ENCODE measurements around the gene COL13A1.

Gene COL13A1

DNA sequence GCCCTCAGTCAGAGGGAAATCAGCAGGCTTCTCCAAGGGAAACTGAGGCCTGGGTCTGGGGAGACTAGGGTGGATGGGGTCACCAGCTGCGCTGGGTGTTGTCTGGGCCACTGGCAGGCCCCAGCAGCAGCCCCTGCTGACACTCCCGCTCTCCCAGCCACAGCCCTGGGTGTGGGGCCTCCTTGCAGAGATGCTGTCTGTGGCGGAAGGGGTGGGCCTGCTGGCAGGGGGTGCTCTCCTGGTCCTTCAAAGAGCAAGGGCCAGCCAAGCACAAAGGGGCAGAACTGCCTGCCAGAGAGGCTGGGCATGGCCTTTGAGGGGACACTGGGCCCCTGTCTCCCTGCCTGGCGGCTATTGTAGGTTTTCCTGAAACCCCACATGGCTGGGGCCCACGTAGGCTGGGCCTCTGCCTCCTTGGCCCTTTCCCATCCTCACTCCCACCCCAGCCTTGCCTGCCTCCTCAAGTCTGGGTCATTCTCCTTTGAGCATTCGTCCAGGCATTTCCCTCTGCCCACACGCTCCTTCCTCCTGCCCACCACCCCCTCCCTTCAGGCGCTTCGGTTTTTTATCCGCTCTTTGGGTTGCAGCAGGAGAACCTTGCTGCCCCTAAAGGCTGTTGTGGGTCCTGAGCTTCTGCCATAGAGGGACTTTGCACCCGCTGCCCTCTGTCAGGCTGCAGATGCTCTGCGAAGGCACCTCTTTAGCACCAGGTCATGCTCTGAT is 9.1 kb downstream of the COL13A1 start (continued):
- TF ChIP-seq, protein P1, sequence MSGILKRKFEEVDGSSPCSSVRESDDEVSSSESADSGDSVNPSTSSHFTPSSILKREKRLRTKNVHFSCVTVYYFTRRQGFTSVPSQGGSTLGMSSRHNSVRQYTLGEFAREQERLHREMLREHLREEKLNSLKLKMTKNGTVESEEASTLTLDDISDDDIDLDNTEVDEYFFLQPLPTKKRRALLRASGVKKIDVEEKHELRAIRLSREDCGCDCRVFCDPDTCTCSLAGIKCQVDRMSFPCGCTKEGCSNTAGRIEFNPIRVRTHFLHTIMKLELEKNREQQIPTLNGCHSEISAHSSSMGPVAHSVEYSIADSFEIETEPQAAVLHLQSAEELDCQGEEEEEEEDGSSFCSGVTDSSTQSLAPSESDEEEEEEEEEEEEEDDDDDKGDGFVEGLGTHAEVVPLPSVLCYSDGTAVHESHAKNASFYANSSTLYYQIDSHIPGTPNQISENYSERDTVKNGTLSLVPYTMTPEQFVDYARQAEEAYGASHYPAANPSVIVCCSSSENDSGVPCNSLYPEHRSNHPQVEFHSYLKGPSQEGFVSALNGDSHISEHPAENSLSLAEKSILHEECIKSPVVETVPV (CRISPR knock-in tag; IDR thresholded peaks at IDR 0.05), result no peak
- no peak for TF ChIP-seq RARB (CRISPR knock-in tag; IDR thresholded peaks at IDR 0.05)
- no peak for TF ChIP-seq PPARA (CRISPR knock-in tag; IDR thresholded peaks at IDR 0.05; ENCODE audit: borderline replicate concordance)
- no peak for TF ChIP-seq ZNF8 (CRISPR knock-in tag; IDR thresholded peaks at IDR 0.05)
- TF ChIP-seq OSR1 (CRISPR knock-in tag; IDR thresholded peaks at IDR 0.05), result no peak
- no peak for TF ChIP-seq TOX (CRISPR knock-in tag; IDR thresholded peaks at IDR 0.05; ENCODE audit: borderline replicate concordance)
- no peak for TF ChIP-seq GLIS3 (CRISPR knock-in tag; IDR thresholded peaks at IDR 0.05)
- TF ChIP-seq BACH2 (CRISPR knock-in tag; IDR thresholded peaks at IDR 0.05; ENCODE audit: borderline replicate concordance), result no peak
- no peak for TF ChIP-seq CSDC2 (CRISPR knock-in tag; IDR thresholded peaks at IDR 0.05)
- no peak for TF ChIP-seq ISL1 (CRISPR knock-in tag; IDR thresholded peaks at IDR 0.05)
- TF ChIP-seq ZNF70 (CRISPR knock-in tag; IDR thresholded peaks at IDR 0.05), result no peak
- no peak for TF ChIP-seq ZFP30 (CRISPR knock-in tag; IDR thresholded peaks at IDR 0.05)

DNA sequence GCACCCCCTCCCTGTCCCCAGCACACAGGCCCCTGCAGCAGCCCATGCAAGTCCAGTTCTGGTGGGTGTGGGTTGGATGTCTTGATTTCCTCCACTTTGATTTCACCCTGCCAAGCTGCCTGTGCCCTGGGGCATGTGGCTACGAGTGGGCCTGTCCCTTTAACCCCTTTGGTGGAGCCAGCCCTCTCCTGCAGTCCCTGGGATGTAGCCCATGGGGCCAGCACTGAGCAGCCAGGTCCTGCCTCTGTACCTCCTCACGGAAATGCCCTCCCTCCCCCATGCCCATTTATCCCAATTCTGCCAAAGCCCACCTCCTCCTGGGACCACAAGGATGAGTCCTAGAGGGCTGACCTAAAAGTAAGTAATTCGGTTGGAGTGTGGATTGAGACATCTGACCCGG is 11.9 kb downstream of the COL13A1 start:
- TF ChIP-seq BACH2 (CRISPR knock-in tag; IDR thresholded peaks at IDR 0.05; ENCODE audit: borderline replicate concordance), result no peak
- TF ChIP-seq CSDC2 (CRISPR knock-in tag; IDR thresholded peaks at IDR 0.05), result no peak
- no peak for TF ChIP-seq ZNF565 (CRISPR knock-in tag; conservative IDR thresholded peaks at IDR 0.05; ENCODE audit: low read depth)
- TF ChIP-seq ISL1 (CRISPR knock-in tag; IDR thresholded peaks at IDR 0.05), result no peak
- no peak for TF ChIP-seq TOX (CRISPR knock-in tag; IDR thresholded peaks at IDR 0.05; ENCODE audit: borderline replicate concordance)
- no peak for TF ChIP-seq ZNF8 (CRISPR knock-in tag; IDR thresholded peaks at IDR 0.05)
- TF ChIP-seq ZFP3 (CRISPR knock-in tag; IDR thresholded peaks at IDR 0.05), result no peak
- TF ChIP-seq GLIS3 (CRISPR knock-in tag; IDR thresholded peaks at IDR 0.05), result no peak
- TF ChIP-seq, protein P1 (CRISPR knock-in tag; IDR thresholded peaks at IDR 0.05), result no peak
- TF ChIP-seq ZFP30 (CRISPR knock-in tag; IDR thresholded peaks at IDR 0.05), result no peak
- TF ChIP-seq RARB (CRISPR knock-in tag; IDR thresholded peaks at IDR 0.05), result no peak
- TF ChIP-seq SNAI2 (CRISPR knock-in tag; IDR thresholded peaks at IDR 0.05), result no peak
- TF ChIP-seq PPARA (CRISPR knock-in tag; IDR thresholded peaks at IDR 0.05; ENCODE audit: borderline replicate concordance), result no peak
- TF ChIP-seq OSR1 (CRISPR knock-in tag; IDR thresholded peaks at IDR 0.05), result no peak
- no peak for TF ChIP-seq PATZ1 (CRISPR knock-in tag; IDR thresholded peaks at IDR 0.05; ENCODE audit: borderline replicate concordance)
- no peak for TF ChIP-seq ESRRG (CRISPR knock-in tag; IDR thresholded peaks at IDR 0.05)
- no peak for TF ChIP-seq TSHZ2 (CRISPR knock-in tag; IDR thresholded peaks at IDR 0.05)
- TF ChIP-seq TCF4 (CRISPR knock-in tag; IDR thresholded peaks at IDR 0.05; ENCODE audit: borderline replicate concordance), result no peak

GRCh38 chr10:69814251-69814650 is 12.5 kb downstream of the COL13A1 start:
- ATAC-seq, result no peak
- TF ChIP-seq PATZ1 (CRISPR knock-in tag; IDR thresholded peaks at IDR 0.05; ENCODE audit: borderline replicate concordance), result no peak
- no peak for TF ChIP-seq ARNTL (CRISPR knock-in tag; IDR thresholded peaks at IDR 0.05; ENCODE audit: borderline replicate concordance, low read depth)
- TF ChIP-seq, protein P1 (CRISPR knock-in tag; IDR thresholded peaks at IDR 0.05), result no peak
- TF ChIP-seq GLIS3 (CRISPR knock-in tag; IDR thresholded peaks at IDR 0.05), result no peak
- TF ChIP-seq PPARA (CRISPR knock-in tag; IDR thresholded peaks at IDR 0.05; ENCODE audit: borderline replicate concordance), result no peak
- TF ChIP-seq ZNF565 (CRISPR knock-in tag; conservative IDR thresholded peaks at IDR 0.05; ENCODE audit: low read depth), result no peak
- TF ChIP-seq OSR1 (CRISPR knock-in tag; IDR thresholded peaks at IDR 0.05), result no peak
- no peak for TF ChIP-seq TCF4 (CRISPR knock-in tag; IDR thresholded peaks at IDR 0.05; ENCODE audit: borderline replicate concordance)
- no peak for TF ChIP-seq CSDC2 (CRISPR knock-in tag; IDR thresholded peaks at IDR 0.05)
- no peak for TF ChIP-seq ISL1 (CRISPR knock-in tag; IDR thresholded peaks at IDR 0.05)
- no peak for TF ChIP-seq ZFP3 (CRISPR knock-in tag; IDR thresholded peaks at IDR 0.05)
- no peak for TF ChIP-seq TOX (CRISPR knock-in tag; IDR thresholded peaks at IDR 0.05; ENCODE audit: borderline replicate concordance)
- TF ChIP-seq ESRRG (CRISPR knock-in tag; IDR thresholded peaks at IDR 0.05), result no peak
- no peak for TF ChIP-seq ZNF70 (CRISPR knock-in tag; IDR thresholded peaks at IDR 0.05)
- no peak for TF ChIP-seq BACH2 (CRISPR knock-in tag; IDR thresholded peaks at IDR 0.05; ENCODE audit: borderline replicate concordance)
- TF ChIP-seq, protein P2, sequence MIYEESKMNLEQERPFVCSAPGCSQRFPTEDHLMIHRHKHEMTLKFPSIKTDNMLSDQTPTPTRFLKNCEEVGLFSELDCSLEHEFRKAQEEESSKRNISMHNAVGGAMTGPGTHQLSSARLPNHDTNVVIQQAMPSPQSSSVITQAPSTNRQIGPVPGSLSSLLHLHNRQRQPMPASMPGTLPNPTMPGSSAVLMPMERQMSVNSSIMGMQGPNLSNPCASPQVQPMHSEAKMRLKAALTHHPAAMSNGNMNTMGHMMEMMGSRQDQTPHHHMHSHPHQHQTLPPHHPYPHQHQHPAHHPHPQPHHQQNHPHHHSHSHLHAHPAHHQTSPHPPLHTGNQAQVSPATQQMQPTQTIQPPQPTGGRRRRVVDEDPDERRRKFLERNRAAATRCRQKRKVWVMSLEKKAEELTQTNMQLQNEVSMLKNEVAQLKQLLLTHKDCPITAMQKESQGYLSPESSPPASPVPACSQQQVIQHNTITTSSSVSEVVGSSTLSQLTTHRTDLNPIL (CRISPR knock-in tag; IDR thresholded peaks at IDR 0.05; ENCODE audit: low read depth), result no peak

More for the DNA sequence above, 11.9 kb downstream of the COL13A1 start:
- no peak for ATAC-seq

Measured in SK-N-SH treated with all-trans-retinoic acid at 6 μM for 48 hours (cell line).